ENCODE results near the gene FAXDC2.

DNA sequence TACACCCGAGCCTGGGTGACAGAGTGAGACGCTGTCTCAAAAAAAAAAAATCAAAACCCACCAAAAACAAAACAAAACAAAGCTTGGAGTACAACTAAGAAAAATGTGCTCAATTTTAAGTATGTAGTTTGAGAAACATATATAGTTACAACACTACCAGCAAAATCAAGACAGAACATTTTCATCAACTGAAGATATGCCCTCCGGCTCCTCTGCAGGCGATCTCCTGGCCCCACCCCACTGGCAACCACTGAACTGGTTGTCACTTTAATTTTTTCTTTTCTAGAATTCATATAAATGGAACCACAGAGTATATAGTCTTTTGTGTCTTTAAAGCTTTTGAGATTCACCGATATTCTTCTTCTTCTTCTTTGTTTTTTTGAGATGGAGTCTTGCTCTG is 43.0 kb upstream of the FAXDC2 start:
- no peak for TF ChIP-seq CTCF (IDR thresholded peaks at IDR 0.05; ENCODE audit: insufficient read depth, low read length)
- TF ChIP-seq REST (IDR thresholded peaks at IDR 0.05; ENCODE audit: insufficient replicate concordance, low read depth) = no peak

Data from HL-60 (cell line).